NCI-H2196 treated with DMSO at 0.1 percent for 48 hours (cell line): ENCODE measurements around the gene TRIM23.
A peak's percentile ranks its signal among the peaks of the same experiment; 100 is the strongest.
"Not testable (repeated sequence)": the region's sequence is repeated elsewhere in the genome, so short reads cannot be mapped to it uniquely, and the experiment has no call there.

Source experiments
- DNase-seq: peaks from one replicate; lab custom pipeline; 2025; ENCODE audit not compliant: unreplicated experiment; lab: John Stamatoyannopoulos, UW

TRIM23 gene

GRCh38 chr5:65624025-65624570 lies at the start of gene TRIM23:
Gene TRIM23 (minus strand): TSS chr5:65624333. CDS start chr5:65624274, 59 bp downstream.
- DNase-seq = peak; percentile 64

- DNase-seq = no peak
Measured at GRCh38 chr5:65672796-65673195, 48.7 kb upstream of the TRIM23 start.

DNA sequence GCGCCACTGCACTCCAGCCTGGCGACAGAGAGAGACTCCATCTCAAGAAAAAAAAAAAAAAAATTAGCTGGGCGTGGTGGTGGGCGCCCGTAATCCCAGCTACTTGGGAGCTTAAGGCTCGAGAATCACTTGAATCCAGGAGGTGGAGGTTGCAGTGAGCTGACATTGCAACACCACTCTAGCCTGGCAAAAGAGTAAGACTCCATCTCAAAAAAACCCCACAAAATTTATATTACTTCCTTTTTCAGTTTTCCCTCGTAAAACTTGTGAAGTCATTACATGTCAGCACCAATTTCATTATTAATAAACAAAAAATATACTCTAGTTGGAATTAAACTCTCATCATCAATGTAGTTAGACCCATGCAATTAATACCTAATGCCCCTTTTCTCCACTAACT lies 44.6 kb upstream of the TRIM23 start:
- no peak for DNase-seq

DNA sequence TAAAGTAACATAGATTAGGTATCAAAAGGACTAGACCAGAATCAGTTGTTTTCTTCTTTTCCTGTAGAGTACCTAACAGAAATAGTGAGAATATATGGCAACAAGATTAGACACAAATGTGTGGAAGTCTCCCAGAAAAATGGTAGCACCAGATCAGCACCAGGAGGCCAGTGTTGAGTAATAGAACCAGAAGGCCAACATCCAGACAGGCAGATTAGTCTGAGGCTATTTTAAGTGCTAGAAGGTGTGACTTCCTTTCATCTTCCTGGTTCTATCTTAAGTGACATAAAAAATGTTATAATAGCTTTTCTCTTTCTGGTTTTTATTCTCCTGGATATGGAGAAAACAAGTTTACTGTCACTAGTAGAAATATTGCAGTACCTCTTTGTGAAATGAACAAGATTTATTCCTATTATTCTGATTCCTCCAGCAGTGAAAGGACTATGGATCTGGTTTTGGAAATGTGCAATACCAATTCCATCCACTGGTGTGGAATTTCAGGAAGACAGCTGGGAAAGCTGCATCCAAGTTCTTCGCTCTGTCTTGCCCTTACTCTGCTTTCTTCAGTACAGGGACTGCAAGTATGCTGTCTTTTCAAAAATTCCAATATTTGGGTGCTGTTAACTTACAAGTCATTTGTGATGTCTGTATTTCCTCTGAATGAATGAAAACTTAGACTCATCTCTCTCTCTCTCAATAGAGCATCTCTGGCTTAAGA lies 39.8 kb upstream of the TRIM23 start:
- DNase-seq = no peak

DNA sequence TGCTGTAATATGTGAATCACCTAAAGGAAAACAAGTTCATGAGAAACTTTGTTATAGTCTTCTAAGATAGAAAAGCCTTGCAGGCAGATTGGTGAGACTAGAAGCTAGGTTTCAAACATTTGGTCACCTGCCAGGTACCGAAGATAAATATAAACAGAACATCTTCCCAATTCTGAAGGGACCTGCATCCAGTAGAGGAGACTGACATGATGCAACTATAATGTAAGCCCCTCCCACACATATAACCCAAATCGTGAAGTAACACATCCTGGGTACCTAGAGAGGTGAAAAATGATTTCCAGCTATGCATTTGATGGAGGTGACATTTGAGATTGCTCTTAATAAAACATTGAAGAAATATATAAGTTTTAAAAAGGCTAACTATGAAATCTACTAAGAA lies 30.6 kb upstream of the TRIM23 start:
- DNase-seq = no peak

GRCh38 chr5:65651144-65651543 lies 27.0 kb upstream of the TRIM23 start:
- no peak for DNase-seq

DNA sequence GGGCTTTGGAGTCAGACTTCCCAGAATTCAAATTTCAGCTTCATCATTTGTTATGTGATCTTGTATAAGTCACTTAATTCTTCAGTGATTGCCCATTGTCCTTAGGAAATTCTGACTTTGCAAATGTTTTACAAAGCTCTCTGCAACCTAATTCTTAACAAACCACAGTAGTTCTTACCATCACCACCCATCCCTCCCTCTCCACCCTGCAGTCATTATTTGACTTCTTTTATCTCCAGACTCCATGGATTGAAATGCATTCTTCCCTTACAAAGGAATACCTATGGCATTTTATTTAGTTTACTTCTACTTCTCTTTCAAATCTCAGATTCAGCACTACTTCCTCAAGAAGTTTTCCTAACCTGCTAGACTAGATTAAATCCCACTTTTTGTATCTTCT lies 23.8 kb upstream of the TRIM23 start:
- DNase-seq = no peak

- DNase-seq = no peak
Measured at GRCh38 chr5:65646938-65647337, 22.8 kb upstream of the TRIM23 start.

- no peak for DNase-seq
Measured at GRCh38 chr5:65640240-65640639, 16.1 kb upstream of the TRIM23 start.

GRCh38 chr5:65630981-65631380 lies 6.8 kb upstream of the TRIM23 start:
- DNase-seq = no peak

DNA sequence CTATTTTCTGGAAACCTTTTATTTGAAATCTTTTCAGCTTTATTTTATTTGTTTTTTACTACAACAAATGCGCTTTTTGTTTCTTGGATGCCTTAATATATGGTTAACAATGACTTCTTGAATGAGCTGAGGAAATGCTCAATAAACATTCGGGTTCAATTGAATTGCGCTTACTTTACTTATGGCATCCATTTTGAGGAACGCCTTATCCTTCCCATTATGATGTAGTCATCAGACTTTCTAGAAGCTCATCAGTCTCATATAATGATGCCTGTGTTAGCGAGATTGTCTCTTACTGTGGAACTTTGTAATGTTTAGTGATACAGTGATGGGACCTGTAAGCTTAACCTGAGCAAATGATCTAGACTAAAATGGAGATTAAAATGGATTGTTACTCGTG lies 1.6 kb upstream of the TRIM23 start:
- DNase-seq = no peak

DNA sequence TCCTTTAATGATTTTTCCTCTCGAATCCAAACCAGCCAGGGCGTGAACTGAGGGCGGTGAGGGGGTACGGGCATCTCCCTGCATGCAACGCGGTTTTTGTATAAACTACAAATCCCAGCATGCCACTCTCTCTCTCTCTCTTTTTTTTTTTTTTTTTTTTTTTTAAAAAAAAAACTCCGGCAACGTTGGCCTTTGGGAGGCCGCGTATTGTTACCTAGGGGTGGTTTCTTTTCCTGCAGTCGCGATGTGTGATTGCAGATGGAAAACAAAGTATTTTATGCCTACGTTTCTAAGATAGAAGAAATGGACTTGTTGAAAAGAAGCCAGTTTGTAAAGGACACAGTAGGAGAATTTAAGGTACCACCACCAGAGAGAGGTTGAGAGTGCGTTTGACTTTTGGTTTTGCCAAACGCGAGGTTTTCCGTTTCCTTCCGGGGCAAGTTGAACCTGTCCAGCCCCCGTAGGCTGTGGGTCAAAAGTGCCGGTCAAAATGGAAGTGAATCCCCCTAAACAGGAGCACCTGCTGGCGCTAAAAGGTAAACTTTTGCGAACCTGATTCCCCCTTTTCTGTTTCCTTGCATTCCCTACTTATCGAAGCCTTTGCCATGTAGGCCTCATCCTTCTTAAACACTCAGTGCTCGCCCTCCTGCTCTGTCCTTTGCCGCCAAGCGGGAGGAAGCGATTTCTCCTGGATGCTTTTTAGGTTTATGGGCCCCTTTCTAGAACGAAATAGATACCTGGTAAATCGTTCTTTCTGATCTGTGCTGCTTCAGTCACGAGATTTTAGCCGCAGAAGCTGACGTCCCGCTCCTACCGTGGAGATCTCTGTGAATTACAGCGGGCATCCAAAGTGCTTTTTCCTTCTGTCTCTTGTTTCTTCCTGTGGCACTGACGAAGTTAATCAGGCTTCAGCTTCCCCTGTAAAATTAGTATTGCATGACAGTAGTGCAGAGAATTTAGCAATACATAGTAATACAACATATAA lies 730 bp upstream of the TRIM23 start, which contains the start of the genes SHLD3 and TRAPPC13:
Gene SHLD3, plus strand, starts transcription at position 457 of the 985 bp plus-strand sequence. CDS start 4,561 bp downstream, outside the sequence.
Gene TRAPPC13, plus strand, starts transcription at position 457 of the 985 bp plus-strand sequence. Its CDS starts 34 bp downstream, at position 491.
- DNase-seq = peak; percentile 64

DNA sequence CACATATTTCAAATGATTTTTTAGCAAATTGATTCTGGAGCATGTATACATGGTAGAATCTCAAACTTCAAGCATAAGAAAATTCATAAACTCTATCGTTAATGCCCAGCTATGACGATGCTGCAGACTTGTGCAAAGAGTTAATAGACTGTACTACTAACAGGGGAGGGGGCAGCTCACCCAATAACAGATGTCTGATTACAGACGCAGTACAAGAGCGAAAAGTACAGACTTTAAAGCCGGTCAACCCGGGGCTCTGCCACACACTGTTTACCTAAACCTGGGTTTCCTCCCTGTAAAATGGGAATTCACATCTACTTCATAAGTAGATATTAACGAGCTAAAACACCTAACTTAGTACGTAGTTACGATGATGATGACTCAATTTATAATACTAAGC lies 651 bp downstream of the TRIM23 start:
- DNase-seq = no peak

DNA sequence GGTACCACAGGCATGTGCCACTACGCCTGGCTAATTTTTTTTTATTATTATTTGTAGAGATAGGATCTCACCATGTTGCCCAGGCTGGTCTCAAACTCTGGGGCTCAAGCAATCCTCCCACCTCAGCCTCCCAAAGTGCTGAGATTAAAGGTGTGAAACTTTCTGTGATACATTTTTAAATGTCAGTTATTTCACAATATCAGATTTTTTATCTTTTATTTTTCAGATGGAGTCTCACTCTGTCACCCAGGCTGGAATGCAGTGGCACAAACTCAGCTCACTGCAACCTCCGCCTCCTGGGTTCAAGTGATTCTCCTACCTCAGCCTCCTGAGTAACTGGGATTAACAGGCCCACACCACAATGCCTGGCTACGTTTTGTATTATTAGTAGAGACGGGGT lies 2.2 kb downstream of the TRIM23 start:
- not testable (repeated sequence) for DNase-seq

DNA sequence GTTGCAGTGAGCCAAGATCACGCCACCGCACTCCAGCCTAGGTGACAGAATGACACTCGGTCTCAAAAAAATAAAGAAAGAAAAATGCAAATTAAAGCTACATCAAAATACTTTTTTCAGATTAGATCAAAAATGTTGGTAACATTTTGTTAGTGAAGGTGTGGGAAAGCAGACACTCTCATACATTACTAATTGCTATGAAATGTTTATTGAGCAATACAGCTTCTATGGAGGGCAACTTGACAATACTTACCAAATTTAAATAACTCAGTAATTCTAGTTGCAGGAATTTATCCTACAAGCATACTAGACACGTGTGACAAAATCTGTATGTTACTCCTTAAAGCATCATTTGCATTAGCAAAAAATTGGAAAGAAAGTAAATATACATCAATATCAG lies 4.1 kb downstream of the TRIM23 start:
- no peak for DNase-seq

- DNase-seq = no peak
Measured at GRCh38 chr5:65612298-65612907, 11.7 kb downstream of the TRIM23 start.

- peak; percentile 51 for DNase-seq
Measured at GRCh38 chr5:65611524-65611923, 12.6 kb downstream of the TRIM23 start.

GRCh38 chr5:65601761-65602160 lies 22.4 kb downstream of the TRIM23 start:
- not testable (repeated sequence) for DNase-seq

- DNase-seq = no peak
Measured at GRCh38 chr5:65588694-65589093, 35.4 kb downstream of the TRIM23 start.

DNA sequence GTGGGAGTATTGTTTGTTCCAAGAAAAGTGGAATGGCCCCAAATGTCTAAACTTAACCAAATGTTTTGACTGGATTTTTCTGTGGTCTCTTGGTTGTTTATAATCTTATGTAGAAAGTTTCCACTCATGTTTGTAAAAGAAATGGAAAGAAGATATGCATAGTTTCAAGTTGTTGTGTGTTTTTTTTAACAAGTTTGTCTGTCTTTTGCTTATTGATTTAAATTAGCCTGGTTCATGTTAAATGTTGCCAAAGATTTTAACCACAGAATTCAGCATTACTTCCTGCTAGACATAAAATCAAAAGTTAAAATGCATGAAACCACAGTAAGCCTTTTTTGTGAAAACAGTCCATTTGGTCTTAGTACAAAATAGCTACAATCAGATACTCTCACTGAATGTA lies 47.0 kb downstream of the TRIM23 start:
- DNase-seq = no peak

GRCh38 chr5:65570598-65571226 lies 53.4 kb downstream of the TRIM23 start:
- DNase-seq = no peak
